GM23338 (cell line): ENCODE measurements around the gene NUMB. TPM values are rescaled to one million over a fixed set of nuclear protein-coding genes. Genes with fewer than 3 reads are reported as not detected.

ENCODE experiments used
- ATAC-seq: fragments of 200-7000 bp; cut with Tn5 transposase; 3 replicates; pipeline ENCODE4 v1.9.1; 2020
- DNase-seq: peaks from one replicate; pipeline ENCODE4 v3.0.0-alpha.2; 2015; ENCODE audit warnings: low spot score
- H2AFZ ChIP-seq: fragments of 200-600 bp; sonication (generic); 2 replicates; pipeline ENCODE4 v1.8.0; 2016; ENCODE audit warnings: antibody characterized with exemption, mild to moderate bottlenecking, moderate library complexity
- H3F3A ChIP-seq: fragments of 200-600 bp; sonication (generic); replicated peaks from 2 replicates; pipeline ENCODE4 v1.8.0; 2017; ENCODE audit warnings: antibody characterized with exemption, mixed run types, low read depth
- H3K27ac ChIP-seq: fragments of 200-600 bp; sonication (generic); 2 replicates; pipeline ENCODE4 v1.6.1; 2016; ENCODE audit warnings: low read depth
- H3K27me3 ChIP-seq: fragments of 200-600 bp; sonication (generic); 2 replicates; pipeline ENCODE4 v1.8.0; 2016; ENCODE audit warnings: mild to moderate bottlenecking, mixed run types, moderate library complexity; ENCODE audit not compliant: insufficient read depth
- H3K36me3 ChIP-seq: fragments of 200-600 bp; sonication (generic); 2 replicates; pipeline ENCODE4 v1.8.0; 2016; ENCODE audit warnings: mild to moderate bottlenecking; ENCODE audit not compliant: insufficient read depth
- H3K4me1 ChIP-seq: fragments of 200-600 bp; sonication (generic); 2 replicates; pipeline ENCODE4 v1.8.0; 2016; ENCODE audit warnings: mild to moderate bottlenecking, moderate library complexity; ENCODE audit not compliant: insufficient read depth
- H3K4me2 ChIP-seq: fragments of 200-600 bp; sonication (generic); 2 replicates; pipeline ENCODE4 v1.7.1; 2017; ENCODE audit warnings: mixed run types
- H3K4me3 ChIP-seq: fragments of 200-600 bp; sonication (generic); 2 replicates; pipeline ENCODE4 v1.6.1; 2016; ENCODE audit warnings: mixed run types
- H3K79me2 ChIP-seq: fragments of 200-600 bp; sonication (generic); replicated peaks from 2 replicates; pipeline ENCODE4 v1.8.0; 2017; ENCODE audit warnings: mild to moderate bottlenecking; ENCODE audit not compliant: insufficient read depth
- H3K9me2 ChIP-seq: fragments of 200-600 bp; sonication (generic); 2 replicates; pipeline ENCODE4 v1.8.0; 2017; ENCODE audit not compliant: insufficient read depth
- H4K20me1 ChIP-seq: fragments of 200-600 bp; sonication (generic); replicated peaks from 2 replicates; pipeline ENCODE4 v1.8.0; 2017; ENCODE audit warnings: mild to moderate bottlenecking; ENCODE audit not compliant: insufficient read depth
- H3K27ac Mint-ChIP-seq: 2 replicates; pipeline ENCODE4 v1.8.0; 2020; ENCODE audit warnings: inconsistent platforms, mild to moderate bottlenecking, moderate library complexity, mixed read lengths
- H3K27me3 Mint-ChIP-seq: 3 replicates; pipeline ENCODE4 v1.8.0; 2022; ENCODE audit warnings: low read depth, mild to moderate bottlenecking, moderate library complexity, mixed read lengths, inconsistent platforms; ENCODE audit not compliant: insufficient read depth, poor library complexity
- H3K36me3 Mint-ChIP-seq: 3 replicates; pipeline ENCODE4 v1.8.0; 2021; ENCODE audit warnings: low read depth, mild to moderate bottlenecking, inconsistent platforms, moderate library complexity, mixed read lengths
- H3K4me1 Mint-ChIP-seq: 3 replicates; pipeline ENCODE4 v1.8.0; 2020; ENCODE audit warnings: mild to moderate bottlenecking, inconsistent platforms, mixed read lengths
- H3K4me3 Mint-ChIP-seq: 3 replicates; pipeline ENCODE4 v1.8.0; 2021; ENCODE audit warnings: moderate library complexity, mild to moderate bottlenecking, inconsistent platforms, mixed read lengths
- H3K9me3 Mint-ChIP-seq: 3 replicates; pipeline ENCODE4 v1.8.0; 2020; ENCODE audit warnings: moderate library complexity, mild to moderate bottlenecking, inconsistent platforms, mixed read lengths
- CTCF ChIP-seq, 2 experiments: fragments of 200-600 bp in 1 of 2; sonication (generic) in 1 of 2; conservative IDR thresholded peaks; 2 replicates each; pipeline versions ENCODE4 v1.5.1 to v1.6.1; 2016 to 2017; ENCODE audit warnings: antibody characterized with exemption in 2 of 2, low read depth in 2 of 2, mild to moderate bottlenecking in 2 of 2, moderate library complexity in 1 of 2
- ETS1 ChIP-seq: IDR thresholded peaks from 2 replicates; pipeline ENCODE4 v1.6.1; 2016; ENCODE audit warnings: antibody characterized with exemption
- EZH2 ChIP-seq: fragments of 200-600 bp; sonication (generic); IDR thresholded peaks from one replicate; pipeline ENCODE4 v1.8.0; 2017; ENCODE audit warnings: antibody characterized with exemption, mild to moderate bottlenecking, low read depth; ENCODE audit not compliant: unreplicated experiment
- EZH2phosphoT487 ChIP-seq: fragments of 200-600 bp; sonication (generic); IDR thresholded peaks from one replicate; pipeline ENCODE4 v1.8.1; 2018; ENCODE audit warnings: antibody characterized with exemption; ENCODE audit not compliant: unreplicated experiment
- JUNB ChIP-seq: IDR thresholded peaks from one replicate; pipeline ENCODE4 v1.6.1; 2016; ENCODE audit warnings: antibody characterized with exemption; ENCODE audit not compliant: unreplicated experiment
- NANOG ChIP-seq: IDR thresholded peaks from 2 replicates; pipeline ENCODE4 v1.6.1; 2016; ENCODE audit warnings: antibody characterized with exemption, borderline replicate concordance
- POLR2AphosphoS5 ChIP-seq: IDR thresholded peaks from 2 replicates; pipeline ENCODE4 v1.6.1; 2016; ENCODE audit warnings: antibody characterized with exemption, low read depth
- STAT1 ChIP-seq: IDR thresholded peaks from one replicate; pipeline ENCODE4 v1.6.1; 2016; ENCODE audit warnings: antibody characterized with exemption; ENCODE audit not compliant: unreplicated experiment
- ZNF114 ChIP-seq: fragments of 250-450 bp; sonication (Bioruptor Pico); IDR thresholded peaks from 2 replicates; pipeline ENCODE4 v1.5.0; 2020; ENCODE audit warnings: mild to moderate bottlenecking, moderate library complexity
- ZNF331 ChIP-seq: fragments of 250-450 bp; sonication (Bioruptor Pico); IDR thresholded peaks from 2 replicates; pipeline ENCODE4 v1.5.0; 2020; ENCODE audit warnings: low read depth, mild to moderate bottlenecking, moderate library complexity
- polyA plus RNA-seq: library from polyadenylated mRNA; unstranded; fragments of >200 nt; fragmentation: Nextera tagmentation; extraction: Ambion mirVana; gene quantifications from 2 replicates; pipeline ENCODE4 v1.2.1, GENCODE V29; 2016
- total RNA-seq: library from RNA; depleted of rRNA; stranded (reverse); fragments of >200 nt; shearing (Covaris generic); gene quantifications from 2 replicates; pipeline ENCODE4 v1.2.3, GENCODE V29; 2014
- TF ChIP-seq, protein P1 (sequence below): IDR thresholded peaks from one replicate; pipeline ENCODE4 v1.6.1; 2018; ENCODE audit warnings: antibody characterized with exemption; ENCODE audit not compliant: unreplicated experiment
- TF ChIP-seq, protein P2 (sequence below): fragments of 250-450 bp; sonication (Bioruptor Pico); IDR thresholded peaks from 2 replicates; pipeline ENCODE4 v1.5.0; 2020; ENCODE audit warnings: mild to moderate bottlenecking, moderate library complexity

The NUMB gene
- total and polyA plus RNA-seq, 2 experiments from 2014 or later = 32.1 to 36.7 TPM

- no peak for TF ChIP-seq ZNF114 (CRISPR knock-in tag)
- no peak for TF ChIP-seq JUNB
- no peak for TF ChIP-seq CTCF (conservative IDR thresholded peaks at IDR 0.05; ENCODE audit: low read depth in 2 of 2)
- TF ChIP-seq NANOG = no peak
- TF ChIP-seq EZH2phosphoT487 = no peak
- TF ChIP-seq ETS1 = no peak
- TF ChIP-seq STAT1 = no peak
- TF ChIP-seq, protein P1, sequence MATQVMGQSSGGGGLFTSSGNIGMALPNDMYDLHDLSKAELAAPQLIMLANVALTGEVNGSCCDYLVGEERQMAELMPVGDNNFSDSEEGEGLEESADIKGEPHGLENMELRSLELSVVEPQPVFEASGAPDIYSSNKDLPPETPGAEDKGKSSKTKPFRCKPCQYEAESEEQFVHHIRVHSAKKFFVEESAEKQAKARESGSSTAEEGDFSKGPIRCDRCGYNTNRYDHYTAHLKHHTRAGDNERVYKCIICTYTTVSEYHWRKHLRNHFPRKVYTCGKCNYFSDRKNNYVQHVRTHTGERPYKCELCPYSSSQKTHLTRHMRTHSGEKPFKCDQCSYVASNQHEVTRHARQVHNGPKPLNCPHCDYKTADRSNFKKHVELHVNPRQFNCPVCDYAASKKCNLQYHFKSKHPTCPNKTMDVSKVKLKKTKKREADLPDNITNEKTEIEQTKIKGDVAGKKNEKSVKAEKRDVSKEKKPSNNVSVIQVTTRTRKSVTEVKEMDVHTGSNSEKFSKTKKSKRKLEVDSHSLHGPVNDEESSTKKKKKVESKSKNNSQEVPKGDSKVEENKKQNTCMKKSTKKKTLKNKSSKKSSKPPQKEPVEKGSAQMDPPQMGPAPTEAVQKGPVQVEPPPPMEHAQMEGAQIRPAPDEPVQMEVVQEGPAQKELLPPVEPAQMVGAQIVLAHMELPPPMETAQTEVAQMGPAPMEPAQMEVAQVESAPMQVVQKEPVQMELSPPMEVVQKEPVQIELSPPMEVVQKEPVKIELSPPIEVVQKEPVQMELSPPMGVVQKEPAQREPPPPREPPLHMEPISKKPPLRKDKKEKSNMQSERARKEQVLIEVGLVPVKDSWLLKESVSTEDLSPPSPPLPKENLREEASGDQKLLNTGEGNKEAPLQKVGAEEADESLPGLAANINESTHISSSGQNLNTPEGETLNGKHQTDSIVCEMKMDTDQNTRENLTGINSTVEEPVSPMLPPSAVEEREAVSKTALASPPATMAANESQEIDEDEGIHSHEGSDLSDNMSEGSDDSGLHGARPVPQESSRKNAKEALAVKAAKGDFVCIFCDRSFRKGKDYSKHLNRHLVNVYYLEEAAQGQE = no peak
- TF ChIP-seq ZNF331 (CRISPR knock-in tag) = no peak
- TF ChIP-seq, protein P2, sequence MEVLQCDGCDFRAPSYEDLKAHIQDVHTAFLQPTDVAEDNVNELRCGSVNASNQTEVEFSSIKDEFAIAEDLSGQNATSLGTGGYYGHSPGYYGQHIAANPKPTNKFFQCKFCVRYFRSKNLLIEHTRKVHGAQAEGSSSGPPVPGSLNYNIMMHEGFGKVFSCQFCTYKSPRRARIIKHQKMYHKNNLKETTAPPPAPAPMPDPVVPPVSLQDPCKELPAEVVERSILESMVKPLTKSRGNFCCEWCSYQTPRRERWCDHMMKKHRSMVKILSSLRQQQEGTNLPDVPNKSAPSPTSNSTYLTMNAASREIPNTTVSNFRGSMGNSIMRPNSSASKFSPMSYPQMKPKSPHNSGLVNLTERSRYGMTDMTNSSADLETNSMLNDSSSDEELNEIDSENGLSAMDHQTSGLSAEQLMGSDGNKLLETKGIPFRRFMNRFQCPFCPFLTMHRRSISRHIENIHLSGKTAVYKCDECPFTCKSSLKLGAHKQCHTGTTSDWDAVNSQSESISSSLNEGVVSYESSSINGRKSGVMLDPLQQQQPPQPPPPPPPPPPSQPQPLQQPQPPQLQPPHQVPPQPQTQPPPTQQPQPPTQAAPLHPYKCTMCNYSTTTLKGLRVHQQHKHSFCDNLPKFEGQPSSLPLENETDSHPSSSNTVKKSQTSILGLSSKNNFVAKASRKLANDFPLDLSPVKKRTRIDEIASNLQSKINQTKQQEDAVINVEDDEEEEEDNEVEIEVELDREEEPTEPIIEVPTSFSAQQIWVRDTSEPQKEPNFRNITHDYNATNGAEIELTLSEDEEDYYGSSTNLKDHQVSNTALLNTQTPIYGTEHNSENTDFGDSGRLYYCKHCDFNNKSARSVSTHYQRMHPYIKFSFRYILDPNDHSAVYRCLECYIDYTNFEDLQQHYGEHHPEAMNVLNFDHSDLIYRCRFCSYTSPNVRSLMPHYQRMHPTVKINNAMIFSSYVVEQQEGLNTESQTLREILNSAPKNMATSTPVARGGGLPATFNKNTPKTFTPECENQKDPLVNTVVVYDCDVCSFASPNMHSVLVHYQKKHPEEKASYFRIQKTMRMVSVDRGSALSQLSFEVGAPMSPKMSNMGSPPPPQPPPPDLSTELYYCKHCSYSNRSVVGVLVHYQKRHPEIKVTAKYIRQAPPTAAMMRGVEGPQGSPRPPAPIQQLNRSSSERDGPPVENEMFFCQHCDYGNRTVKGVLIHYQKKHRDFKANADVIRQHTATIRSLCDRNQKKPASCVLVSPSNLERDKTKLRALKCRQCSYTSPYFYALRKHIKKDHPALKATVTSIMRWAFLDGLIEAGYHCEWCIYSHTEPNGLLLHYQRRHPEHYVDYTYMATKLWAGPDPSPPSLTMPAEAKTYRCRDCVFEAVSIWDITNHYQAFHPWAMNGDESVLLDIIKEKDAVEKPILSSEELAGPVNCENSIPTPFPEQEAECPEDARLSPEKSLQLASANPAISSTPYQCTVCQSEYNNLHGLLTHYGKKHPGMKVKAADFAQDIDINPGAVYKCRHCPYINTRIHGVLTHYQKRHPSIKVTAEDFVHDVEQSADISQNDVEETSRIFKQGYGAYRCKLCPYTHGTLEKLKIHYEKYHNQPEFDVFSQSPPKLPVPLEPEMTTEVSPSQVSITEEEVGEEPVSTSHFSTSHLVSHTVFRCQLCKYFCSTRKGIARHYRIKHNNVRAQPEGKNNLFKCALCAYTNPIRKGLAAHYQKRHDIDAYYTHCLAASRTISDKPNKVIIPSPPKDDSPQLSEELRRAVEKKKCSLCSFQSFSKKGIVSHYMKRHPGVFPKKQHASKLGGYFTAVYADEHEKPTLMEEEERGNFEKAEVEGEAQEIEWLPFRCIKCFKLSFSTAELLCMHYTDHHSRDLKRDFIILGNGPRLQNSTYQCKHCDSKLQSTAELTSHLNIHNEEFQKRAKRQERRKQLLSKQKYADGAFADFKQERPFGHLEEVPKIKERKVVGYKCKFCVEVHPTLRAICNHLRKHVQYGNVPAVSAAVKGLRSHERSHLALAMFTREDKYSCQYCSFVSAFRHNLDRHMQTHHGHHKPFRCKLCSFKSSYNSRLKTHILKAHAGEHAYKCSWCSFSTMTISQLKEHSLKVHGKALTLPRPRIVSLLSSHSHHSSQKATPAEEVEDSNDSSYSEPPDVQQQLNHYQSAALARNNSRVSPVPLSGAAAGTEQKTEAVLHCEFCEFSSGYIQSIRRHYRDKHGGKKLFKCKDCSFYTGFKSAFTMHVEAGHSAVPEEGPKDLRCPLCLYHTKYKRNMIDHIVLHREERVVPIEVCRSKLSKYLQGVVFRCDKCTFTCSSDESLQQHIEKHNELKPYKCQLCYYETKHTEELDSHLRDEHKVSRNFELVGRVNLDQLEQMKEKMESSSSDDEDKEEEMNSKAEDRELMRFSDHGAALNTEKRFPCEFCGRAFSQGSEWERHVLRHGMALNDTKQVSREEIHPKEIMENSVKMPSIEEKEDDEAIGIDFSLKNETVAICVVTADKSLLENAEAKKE (CRISPR knock-in tag) = no peak
- TF ChIP-seq EZH2 = no peak
- no peak for TF ChIP-seq POLR2AphosphoS5
- ATAC-seq (no peak), DNase-seq (no peak)
- no peak overlapping the region for H3K27ac Mint-ChIP-seq
- H3K36me3 ChIP-seq = no peaks in the 10 kb centered on the region
- H3K4me1 Mint-ChIP-seq = no peaks in the 10 kb centered on the region
- H3F3A ChIP-seq = no peaks in the 10 kb centered on the region
- H3K27me3 ChIP-seq = no peaks in the 10 kb centered on the region
- no peaks in the 10 kb centered on the region for H3K27me3 Mint-ChIP-seq
- no peak overlapping the region for H3K4me3 Mint-ChIP-seq
- H3K27ac ChIP-seq = no peak overlapping the region
- no peak overlapping the region for H3K4me3 ChIP-seq
- H4K20me1 ChIP-seq = no peaks in the 10 kb centered on the region; the same call in 1 of the 2 replicates
- H3K79me2 ChIP-seq = peaks cover 4% of the 10 kb centered on the region; the same call in 1 of the 2 replicates
- no peak overlapping the region for H3K4me2 ChIP-seq
- H2AFZ ChIP-seq = no peak overlapping the region
- H3K4me1 ChIP-seq = no peaks in the 10 kb centered on the region
- no peaks in the 10 kb centered on the region for H3K36me3 Mint-ChIP-seq
- H3K9me3 Mint-ChIP-seq = no peaks in the 10 kb centered on the region
- H3K9me2 ChIP-seq = no peaks in the 10 kb centered on the region
Measured at GRCh38 chr14:73369428-73369827, 88.9 kb downstream of the NUMB start.
